Upper lobe of right lung (tissue), 1 donor: ENCODE measurements around the gene NDC1. TPM values are rescaled to one million over a fixed set of nuclear protein-coding genes. Genes with fewer than 3 reads are reported as not detected.

Source experiments
- ATAC-seq: fragments of 200-7000 bp; cut with Tn5 transposase; one replicate; pipeline ENCODE4 v1.9.1; 2020; ENCODE audit warnings: mild to moderate bottlenecking, moderate library complexity
- DNase-seq: peaks from one replicate; pipeline ENCODE4 v3.0.0-alpha.2; 2020
- H3K27ac ChIP-seq: fragments of 200-600 bp; one replicate; pipeline ENCODE4 v1.8.0; 2022
- H3K27me3 ChIP-seq: fragments of 200-600 bp; one replicate; pipeline ENCODE4 v1.8.0; 2022; ENCODE audit warnings: mild to moderate bottlenecking
- H3K36me3 ChIP-seq: fragments of 200-600 bp; one replicate; pipeline ENCODE4 v1.8.0; 2022
- H3K4me1 ChIP-seq: fragments of 200-600 bp; one replicate; pipeline ENCODE4 v1.8.0; 2022
- H3K4me3 ChIP-seq: fragments of 200-600 bp; one replicate; pipeline ENCODE4 v1.8.0; 2022; ENCODE audit warnings: mild to moderate bottlenecking
- H3K9me3 ChIP-seq: fragments of 200-600 bp; one replicate; pipeline ENCODE4 v1.8.0; 2022
- CTCF ChIP-seq: fragments of 200-600 bp; IDR thresholded peaks from one replicate; pipeline ENCODE4 v1.8.0; 2022; ENCODE audit warnings: antibody characterized with exemption
- intact Hi-C: fragments of 100-400 bp; cut with DNase I; formaldehyde crosslinking; loops from one replicate; pipeline ENCODE4 v1.11.0; 2022
- total RNA-seq: library from RNA; stranded (reverse); fragmentation: NEBNext Ultra II Directional; extraction: Animal tissue kit (Norgen Biotek cat#: 25700); gene quantifications from one replicate; pipeline ENCODE4 v1.2.1, GENCODE V29; 2021
- donor health status: DM: no; HTN: yes; CAD: no; lungs with severe emphysema.

NDC1 gene
- total RNA-seq, 1 donor from 2014 or later: 7.7 TPM

DNA sequence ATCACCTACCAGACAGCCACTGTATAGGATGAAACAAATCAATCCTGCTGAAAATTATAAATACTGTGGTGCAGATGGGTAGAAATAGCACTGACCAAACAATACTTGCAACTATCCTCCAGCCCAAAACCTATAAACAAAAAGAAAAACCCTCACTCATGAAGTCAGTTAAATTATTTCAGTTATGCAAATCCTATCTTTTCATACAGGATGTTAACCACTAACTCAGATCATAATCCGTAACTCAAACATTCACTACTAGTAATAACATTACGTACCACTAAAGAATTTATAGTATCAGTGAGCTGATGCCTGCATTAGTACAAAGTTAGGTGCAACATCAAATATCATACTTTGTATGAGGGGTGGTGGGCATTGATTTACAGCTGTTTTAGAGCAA is 2.6 kb downstream of the NDC1 start:
- no peak for ATAC-seq
- no peaks in the 10 kb centered on the region for H3K9me3 ChIP-seq
- H3K27me3 ChIP-seq: no peaks in the 10 kb centered on the region
- H3K4me1 ChIP-seq: peaks cover 10% of the 10 kb centered on the region
- H3K27ac ChIP-seq: no peak overlapping the region
- no peak overlapping the region for H3K4me3 ChIP-seq
- no peak for DNase-seq
- no peak for TF ChIP-seq CTCF
- H3K36me3 ChIP-seq: peaks cover 5% of the 10 kb centered on the region
- intact Hi-C loops: no loop called here

DNA sequence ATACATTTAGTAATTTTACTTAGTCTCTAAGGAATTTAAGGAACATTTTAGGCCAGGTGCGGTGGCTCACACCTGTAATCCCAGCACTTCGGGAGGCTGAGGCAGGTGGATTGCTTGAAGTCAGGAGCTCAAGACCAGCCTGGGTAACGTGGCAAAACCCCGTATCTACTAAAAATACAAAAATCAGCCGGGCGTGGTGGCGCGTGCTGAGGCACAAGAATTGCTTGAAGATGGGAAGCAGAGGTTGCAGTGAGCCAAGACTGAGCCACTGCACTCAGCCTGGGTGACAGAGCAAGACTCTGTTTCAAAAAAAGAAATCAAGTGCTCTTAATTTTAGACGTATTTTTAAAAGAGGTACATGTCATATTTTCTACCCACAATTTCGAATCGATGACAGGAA is 3.3 kb downstream of the NDC1 start:
- no peaks in the 10 kb centered on the region for H3K9me3 ChIP-seq

GRCh38 chr1:53833393-53833792 is 4.7 kb downstream of the NDC1 start:
- ATAC-seq: no peak
- no peaks in the 10 kb centered on the region for H3K9me3 ChIP-seq

More for the DNA sequence above, 3.3 kb downstream of the NDC1 start:
- H3K4me3 ChIP-seq: no peak overlapping the region
- peaks cover 10% of the 10 kb centered on the region for H3K4me1 ChIP-seq
- DNase-seq (no peak), ATAC-seq (no peak)
- H3K36me3 ChIP-seq: peaks cover 8% of the 10 kb centered on the region
- no peak overlapping the region for H3K27ac ChIP-seq
- intact Hi-C loops: no loop called here
- no peaks in the 10 kb centered on the region for H3K27me3 ChIP-seq
- TF ChIP-seq CTCF: no peak

DNA sequence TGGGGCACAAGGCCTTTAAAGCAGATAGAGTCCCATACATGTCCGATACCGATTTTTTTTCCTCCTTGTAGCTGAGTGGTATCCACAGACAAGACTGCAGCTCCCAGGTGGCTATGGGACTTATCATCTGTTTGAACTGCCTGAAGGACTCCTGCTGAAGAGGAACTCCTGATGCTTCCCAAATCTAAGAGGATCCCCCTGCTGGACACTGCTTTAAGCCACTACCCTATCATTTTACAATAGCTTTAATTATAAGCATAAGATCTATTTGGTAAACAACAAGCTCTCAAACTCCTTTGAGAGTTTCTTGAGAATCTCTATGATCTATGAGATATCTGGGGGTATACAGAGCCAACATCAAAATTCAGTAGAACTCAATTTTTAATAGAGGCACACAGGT is 11.7 kb downstream of the NDC1 start:
- Histone ChIP-seq H3K27ac (no peak overlapping the region), H3K27me3 (no peaks in the 10 kb centered on the region), H3K4me3 (no peak overlapping the region), H3K36me3 (peaks cover 34% of the 10 kb centered on the region), H3K9me3 (no peaks in the 10 kb centered on the region), H3K4me1 (no peaks in the 10 kb centered on the region)
- intact Hi-C loops: no loop called here
- DNase-seq: no peak
- ATAC-seq: no peak
- no peak for TF ChIP-seq CTCF

More at GRCh38 chr1:53833393-53833792, 4.7 kb downstream of the NDC1 start:
- peaks cover 8% of the 10 kb centered on the region for H3K36me3 ChIP-seq
- DNase-seq: no peak
- H3K27ac ChIP-seq: no peak overlapping the region
- intact Hi-C loops: no loop called here
- H3K4me1 ChIP-seq: peaks cover 10% of the 10 kb centered on the region
- H3K4me3 ChIP-seq: no peak overlapping the region
- TF ChIP-seq CTCF: no peak
- H3K27me3 ChIP-seq: no peaks in the 10 kb centered on the region

- no peak for ATAC-seq
Measured at GRCh38 chr1:53825306-53825705, 12.8 kb downstream of the NDC1 start.

More at GRCh38 chr1:53825306-53825705, 12.8 kb downstream of the NDC1 start:
- Histone ChIP-seq H3K9me3 (no peaks in the 10 kb centered on the region), H3K27ac (no peak overlapping the region), H3K4me1 (no peaks in the 10 kb centered on the region), H3K4me3 (no peak overlapping the region), H3K27me3 (no peaks in the 10 kb centered on the region), H3K36me3 (peaks cover 27% of the 10 kb centered on the region)
- TF ChIP-seq CTCF: no peak
- no peak for DNase-seq
- intact Hi-C loops: no loop called here
